K562 (cell line): Measurements from ENCODE around the gene CSTF1. TPM values are rescaled to one million over a fixed set of nuclear protein-coding genes. Genes with fewer than 3 reads are reported as not detected.

ENCODE experiments used
- ATF3 ChIP-seq, 2 experiments: fragments of 450-650 bp in 1 of 2; sonication (generic) in 1 of 2; formaldehyde crosslinking in 1 of 2; IDR thresholded peaks in 1 of 2; conservative IDR thresholded peaks in 1 of 2; 2 replicates each; pipeline versions ENCODE4 v1.6.1 to v1.8.1; 2016 to 2023; ENCODE audit warnings: mild to moderate bottlenecking in 2 of 2, moderate library complexity in 2 of 2, inconsistent platforms in 1 of 2, missing genetic modification reagents in 1 of 2
- FOXJ2 ChIP-seq: fragments of 200-800 bp; sonication (Bioruptor generic); IDR thresholded peaks from 2 replicates; pipeline ENCODE4 v1.6.1; 2016; ENCODE audit warnings: missing genetic modification characterization, missing compliant biosample characterization
- FOXM1 ChIP-seq, 2 experiments: fragments of 450-650 bp in 1 of 2; sonication (generic) in 1 of 2; formaldehyde crosslinking in 1 of 2; IDR thresholded peaks; 2 replicates each; pipeline versions ENCODE4 v1.6.1 to v1.9.0; 2017 to 2022; ENCODE audit warnings: low read depth in 2 of 2, mild to moderate bottlenecking in 2 of 2, missing genetic modification reagents in 1 of 2, moderate library complexity in 1 of 2
- GABPB1 ChIP-seq: sonication (generic); formaldehyde crosslinking; IDR thresholded peaks from 2 replicates; pipeline ENCODE4 v1.8.0; 2022; ENCODE audit warnings: mild to moderate bottlenecking, missing genetic modification reagents
- HLTF ChIP-seq: fragments of 450-650 bp; IDR thresholded peaks from 2 replicates; pipeline ENCODE4 v1.6.1; 2016
- ILK ChIP-seq: fragments of 450-650 bp; IDR thresholded peaks from 2 replicates; pipeline ENCODE4 v1.6.1; 2016; ENCODE audit warnings: missing genetic modification characterization, low read depth, mild to moderate bottlenecking, missing compliant biosample characterization, moderate library complexity, borderline replicate concordance
- KDM5B ChIP-seq: fragments of 200-600 bp; sonication (generic); IDR thresholded peaks from 2 replicates; pipeline ENCODE4 v1.6.1; 2012; ENCODE audit warnings: low read depth, mild to moderate bottlenecking, moderate library complexity, low read length, control low read depth, inconsistent platforms; ENCODE audit not compliant: insufficient replicate concordance
- KLF6 ChIP-seq: fragments of 250-450 bp; sonication (Bioruptor Pico); IDR thresholded peaks from 2 replicates; pipeline ENCODE4 v1.4.0; 2020; ENCODE audit warnings: mild to moderate bottlenecking, moderate library complexity, borderline replicate concordance
- NFE2 ChIP-seq: IDR thresholded peaks from 2 replicates; pipeline ENCODE4 v1.6.1; 2014; ENCODE audit warnings: antibody characterized with exemption, low read depth
- RUNX1 ChIP-seq: sonication (generic); IDR thresholded peaks from 2 replicates; pipeline ENCODE4 v1.6.1; 2016; ENCODE audit warnings: antibody characterized with exemption, low read depth
- SAP30 ChIP-seq: fragments of 200-600 bp; sonication (generic); IDR thresholded peaks from 2 replicates; pipeline ENCODE4 v1.6.1; 2012; ENCODE audit warnings: borderline replicate concordance, low read depth, mild to moderate bottlenecking, moderate library complexity, low read length, control low read depth, inconsistent platforms; ENCODE audit not compliant: insufficient read depth, poor library complexity, severe bottlenecking
- SREBF2 ChIP-seq: sonication (generic); formaldehyde crosslinking; IDR thresholded peaks from 2 replicates; pipeline ENCODE4 v1.4.0; 2020; ENCODE audit warnings: mild to moderate bottlenecking, missing genetic modification reagents
- USF1 ChIP-seq: sonication (generic); formaldehyde crosslinking; IDR thresholded peaks from 2 replicates; pipeline ENCODE4 v1.9.0; 2022; ENCODE audit warnings: mild to moderate bottlenecking, missing genetic modification reagents
- ZFX ChIP-seq: sonication (generic); formaldehyde crosslinking; IDR thresholded peaks from 2 replicates; pipeline ENCODE4 v1.8.0; 2022; ENCODE audit warnings: mild to moderate bottlenecking, missing genetic modification reagents, moderate library complexity
- ZNF778 ChIP-seq: fragments of 450-650 bp; formaldehyde crosslinking; IDR thresholded peaks from 2 replicates; pipeline ENCODE4 v1.4.0; 2020; ENCODE audit warnings: mild to moderate bottlenecking, moderate library complexity
- polyA plus RNA-seq, 8 experiments: library from polyadenylated mRNA; depleted of rRNA in 4 of 8; stranded (reverse) in 5 of 8; unstranded in 3 of 8; fragments of >200 nt; fragmentation: Nextera tagmentation in 2 of 8; fragmentation: Illumina TruSeq in 1 of 8; extraction: Ambion mirVana in 2 of 8; extraction: Trizol in 1 of 8; gene quantifications; 2 replicates each; pipeline versions ENCODE4 v1.2.1 to v1.2.3, GENCODE V29; 2011 to 2014; ENCODE audit warnings: inconsistent platforms in 1 of 8, missing spikeins in 1 of 8
- total RNA-seq, 7 experiments: library from RNA; depleted of rRNA in 6 of 7; stranded (reverse); fragments of >200 nt in 6 of 7; fragmentation: Illumina TruSeq in 2 of 7; extraction: Trizol in 2 of 7; gene quantifications; 2 replicates each; pipeline versions ENCODE4 v1.2.1 to v1.2.3, GENCODE V29; 2011 to 2021; ENCODE audit warnings: low replicate concordance in 1 of 7
- TF ChIP-seq, protein P1 (sequence below): fragments of 450-650 bp; IDR thresholded peaks from 2 replicates; pipeline ENCODE4 v1.6.1; 2018; ENCODE audit warnings: mild to moderate bottlenecking, low read depth; ENCODE audit not compliant: partially characterized antibody
- TF ChIP-seq, protein P2 (sequence below): sonication (generic); formaldehyde crosslinking; IDR thresholded peaks from 2 replicates; pipeline ENCODE4 v1.8.0; 2022; ENCODE audit warnings: mild to moderate bottlenecking, missing genetic modification reagents
- TF ChIP-seq, protein P3 (sequence below): fragments of 450-650 bp; formaldehyde crosslinking; conservative IDR thresholded peaks from 2 replicates; pipeline ENCODE4 v1.4.0; 2022; ENCODE audit warnings: mild to moderate bottlenecking, missing genetic modification characterization
- TF ChIP-seq, protein P4 (sequence below): sonication (generic); formaldehyde crosslinking; IDR thresholded peaks from 2 replicates; pipeline ENCODE4 v1.5.0; 2020; ENCODE audit warnings: missing genetic modification reagents

Gene CSTF1
- total and polyA plus RNA-seq, 9 of the 15 experiments (the other 6 are each of a cell fraction or from before 2014, with no cell fraction given), result 30.8 to 110 (median 53.4) TPM

DNA sequence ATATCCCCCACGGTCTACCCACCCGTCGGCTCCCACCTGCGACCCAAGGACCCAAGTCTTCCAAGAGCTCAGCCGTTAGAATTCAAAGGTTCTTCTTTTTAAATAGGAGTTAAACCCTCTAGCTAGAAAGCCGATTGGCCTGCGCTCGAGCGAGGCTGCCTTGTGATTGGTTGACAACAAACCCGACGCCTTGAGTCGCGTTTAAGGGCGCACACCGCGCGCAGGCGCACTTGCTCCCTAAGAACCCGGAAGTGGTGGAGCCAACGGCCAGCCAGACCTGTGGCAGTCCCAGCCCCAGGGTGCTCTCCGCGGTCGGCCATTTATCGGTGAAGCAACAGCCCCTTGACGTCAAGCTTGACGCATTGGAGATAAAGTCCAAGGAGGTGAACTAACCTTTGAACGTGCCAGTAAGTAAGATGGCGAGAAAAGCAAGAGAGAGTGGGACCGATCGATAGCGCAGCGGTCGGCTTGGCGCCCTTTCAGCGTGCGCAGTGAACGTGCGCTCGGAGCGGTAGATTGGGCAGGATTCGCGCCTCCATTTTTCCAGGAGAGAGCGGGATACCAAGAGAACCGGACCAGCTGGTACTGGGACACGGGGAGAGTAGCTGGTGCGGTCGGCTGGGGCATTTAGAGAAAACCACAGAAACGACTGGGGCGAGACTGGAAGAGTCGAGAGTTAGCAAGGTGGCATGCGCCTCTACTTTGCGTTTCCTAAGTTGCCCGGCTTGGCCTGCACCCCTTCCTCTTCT lies at the start of gene CSTF1, which contains the start of gene AURKA (continued):
- TF ChIP-seq, protein P1, sequence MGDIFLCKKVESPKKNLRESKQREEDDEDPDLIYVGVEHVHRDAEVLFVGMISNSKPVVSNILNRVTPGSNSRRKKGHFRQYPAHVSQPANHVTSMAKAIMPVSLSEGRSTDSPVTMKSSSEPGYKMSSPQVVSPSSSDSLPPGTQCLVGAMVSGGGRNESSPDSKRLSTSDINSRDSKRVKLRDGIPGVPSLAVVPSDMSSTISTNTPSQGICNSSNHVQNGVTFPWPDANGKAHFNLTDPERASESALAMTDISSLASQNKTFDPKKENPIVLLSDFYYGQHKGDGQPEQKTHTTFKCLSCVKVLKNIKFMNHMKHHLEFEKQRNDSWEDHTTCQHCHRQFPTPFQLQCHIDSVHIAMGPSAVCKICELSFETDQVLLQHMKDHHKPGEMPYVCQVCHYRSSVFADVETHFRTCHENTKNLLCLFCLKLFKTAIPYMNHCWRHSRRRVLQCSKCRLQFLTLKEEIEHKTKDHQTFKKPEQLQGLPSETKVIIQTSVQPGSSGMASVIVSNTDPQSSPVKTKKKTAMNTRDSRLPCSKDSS, result no peak
- TF ChIP-seq FOXM1 (IDR thresholded peaks at IDR 0.05; ENCODE audit: low read depth), result peak; percentile 100
- TF ChIP-seq FOXM1 (CRISPR knock-in tag; IDR thresholded peaks at IDR 0.05; ENCODE audit: low read depth), result peak; percentile 51
- TF ChIP-seq ZFX (CRISPR knock-in tag), result peak; percentile 55
- TF ChIP-seq FOXJ2 (tag), result peak; percentile 68; the same call in 1 of the 2 replicates
- no peak for TF ChIP-seq ILK (tag)
- TF ChIP-seq, protein P2, sequence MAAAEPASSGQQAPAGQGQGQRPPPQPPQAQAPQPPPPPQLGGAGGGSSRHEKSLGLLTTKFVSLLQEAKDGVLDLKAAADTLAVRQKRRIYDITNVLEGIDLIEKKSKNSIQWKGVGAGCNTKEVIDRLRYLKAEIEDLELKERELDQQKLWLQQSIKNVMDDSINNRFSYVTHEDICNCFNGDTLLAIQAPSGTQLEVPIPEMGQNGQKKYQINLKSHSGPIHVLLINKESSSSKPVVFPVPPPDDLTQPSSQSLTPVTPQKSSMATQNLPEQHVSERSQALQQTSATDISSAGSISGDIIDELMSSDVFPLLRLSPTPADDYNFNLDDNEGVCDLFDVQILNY (CRISPR knock-in tag), result peak; percentile 79; the same call in 1 of the 2 replicates
- peak; percentile 65; the same call in 1 of the 2 replicates for TF ChIP-seq GABPB1 (CRISPR knock-in tag)
- peak; percentile 70 for TF ChIP-seq KDM5B
- TF ChIP-seq ZNF778, result no peak
- TF ChIP-seq ATF3 (IDR thresholded peaks at IDR 0.05), result peak; percentile 83
- no peak; the same call in 1 of the 2 replicates for TF ChIP-seq ATF3 (CRISPR knock-in tag; conservative IDR thresholded peaks at IDR 0.05)
- TF ChIP-seq KLF6 (CRISPR knock-in tag), result no peak
- TF ChIP-seq, protein P3, sequence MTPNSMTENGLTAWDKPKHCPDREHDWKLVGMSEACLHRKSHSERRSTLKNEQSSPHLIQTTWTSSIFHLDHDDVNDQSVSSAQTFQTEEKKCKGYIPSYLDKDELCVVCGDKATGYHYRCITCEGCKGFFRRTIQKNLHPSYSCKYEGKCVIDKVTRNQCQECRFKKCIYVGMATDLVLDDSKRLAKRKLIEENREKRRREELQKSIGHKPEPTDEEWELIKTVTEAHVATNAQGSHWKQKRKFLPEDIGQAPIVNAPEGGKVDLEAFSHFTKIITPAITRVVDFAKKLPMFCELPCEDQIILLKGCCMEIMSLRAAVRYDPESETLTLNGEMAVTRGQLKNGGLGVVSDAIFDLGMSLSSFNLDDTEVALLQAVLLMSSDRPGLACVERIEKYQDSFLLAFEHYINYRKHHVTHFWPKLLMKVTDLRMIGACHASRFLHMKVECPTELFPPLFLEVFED (CRISPR knock-in tag), result no peak
- no peak for TF ChIP-seq USF1 (CRISPR knock-in tag)
- no peak for TF ChIP-seq RUNX1
- no peak for TF ChIP-seq SREBF2
- 0 out of 2 replicates have a peak, but pooled peaks have one; percentile 62 for TF ChIP-seq HLTF
- TF ChIP-seq, protein P4, sequence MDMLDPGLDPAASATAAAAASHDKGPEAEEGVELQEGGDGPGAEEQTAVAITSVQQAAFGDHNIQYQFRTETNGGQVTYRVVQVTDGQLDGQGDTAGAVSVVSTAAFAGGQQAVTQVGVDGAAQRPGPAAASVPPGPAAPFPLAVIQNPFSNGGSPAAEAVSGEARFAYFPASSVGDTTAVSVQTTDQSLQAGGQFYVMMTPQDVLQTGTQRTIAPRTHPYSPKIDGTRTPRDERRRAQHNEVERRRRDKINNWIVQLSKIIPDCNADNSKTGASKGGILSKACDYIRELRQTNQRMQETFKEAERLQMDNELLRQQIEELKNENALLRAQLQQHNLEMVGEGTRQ (CRISPR knock-in tag), result no peak
- TF ChIP-seq SAP30, result peak; percentile 88
- TF ChIP-seq NFE2, result 0 out of 2 replicates have a peak, but pooled peaks have one; percentile 10
